ENCODE measurements around the gene PRLHR. TPM values are rescaled to one million over a fixed set of nuclear protein-coding genes. Genes with fewer than 3 reads are reported as not detected.
A peak's percentile ranks its signal among the peaks of the same experiment; 100 is the strongest.

The PRLHR gene
- total and polyA plus RNA-seq, 10 of the 15 experiments (the other 5 are each of a cell fraction or from before 2014, with no cell fraction given), result not detected

- ChIA-PET CTCF (interaction anchor here (1.1 to 1.8 kb wide), 4 partner anchors 10 to 177 kb away, joined by 3 to 7 read pairs (median 4); no protein-coding TSS in a partner anchor), POLR2A (no interaction called here), SMC1A (ENCODE audit: uncharacterized antibody, unreplicated experiment) (interaction anchor here (0.8 to 1.4 kb wide), 3 partner anchors 15 to 1327 kb away, joined by 3 read pairs; no protein-coding TSS in a partner anchor), RAD21 (ENCODE audit: unreplicated experiment) (interaction anchor here (1.0 kb wide), 1 partner anchor 1047 kb away, joined by 3 read pairs; no protein-coding TSS in a partner anchor)
- Histone ChIP-seq H3K79me2 (ENCODE audit: control insufficient read depth, insufficient read depth, low read length) (no peaks in the 10 kb centered on the region), H3K4me2 (ENCODE audit: control insufficient read depth, insufficient read depth) (no peak overlapping the region), H3K9me3 (replicated peaks; ENCODE audit: control insufficient read depth, insufficient read depth, low read length) (no peaks in the 10 kb centered on the region), H4K20me1 (ENCODE audit: control insufficient read depth, insufficient read depth) (no peaks in the 10 kb centered on the region), H3K36me3 (ENCODE audit: control insufficient read depth in 2 of 2, insufficient read depth in 2 of 2, low read length in 1 of 2) (no peaks in the 10 kb centered on the region; a peak in 1 of 4 replicates), H3K9ac (ENCODE audit: control insufficient read depth, insufficient read depth, low read length) (no peak overlapping the region), H3K27ac (ENCODE audit: control insufficient read depth, insufficient read depth) (no peak overlapping the region), H2AFZ (ENCODE audit: control insufficient read depth, low read depth, low read length) (no peak overlapping the region), H3K27me3 (replicated peaks in 1 of 2; ENCODE audit: control insufficient read depth in 2 of 2, insufficient read depth in 2 of 2, low read length in 1 of 2) (no peaks in the 10 kb centered on the region; a peak in 2 of 4 replicates), H3K4me3 (no peak overlapping the region), H3K4me1 (ENCODE audit: control insufficient read depth, insufficient read depth, low read length) (no peaks in the 10 kb centered on the region)
- in situ Hi-C loops (cut with MboI), result no loop called here
- no TSS peak for BruUV-seq (replicated peaks)
- peak; percentile 94 for ATAC-seq
- under 1% methylated on average over 13 of the region's 13 CpGs for WGBS (ENCODE audit: insufficient coverage, insufficient replicate concordance, low lambda C conversion rate, missing lambda C conversion rate)
- intact Hi-C loops (cut with micrococcal nuclease; ENCODE audit: unreplicated experiment), result no loop called here
- no peak for DNase-seq (ENCODE audit: low read depth, low spot score)
- FAIRE-seq, result no peak
- TF ChIP-seq MYC (IDR thresholded peaks at IDR 0.05; ENCODE audit: insufficient read depth, insufficient read length, insufficient replicate concordance, low read length, severe bottlenecking) (no peak), ATF2 (IDR thresholded peaks at IDR 0.05; ENCODE audit: low read length) (no peak), HSF1 (IDR thresholded peaks at IDR 0.05; ENCODE audit: low read depth, low read length) (no peak), TCF3 (IDR thresholded peaks at IDR 0.05; ENCODE audit: borderline replicate concordance, insufficient read depth, low read depth, low read length) (no peak), PML (IDR thresholded peaks at IDR 0.05; ENCODE audit: low read length) (no peak), ZNF217 (IDR thresholded peaks at IDR 0.05) (no peak), NFYA (IDR thresholded peaks at IDR 0.05; ENCODE audit: borderline replicate concordance, low read depth, low read length) (no peak), ZNF687 (IDR thresholded peaks at IDR 0.05) (no peak), SMC3 (IDR thresholded peaks at IDR 0.05; ENCODE audit: borderline replicate concordance, low read length) (peak; percentile 10; the same call in 1 of the 2 replicates), RB1 (IDR thresholded peaks at IDR 0.05; ENCODE audit: borderline replicate concordance) (no peak), NR2C1 (IDR thresholded peaks at IDR 0.05) (no peak), NR2F1 (conservative IDR thresholded peaks at IDR 0.05) (no peak), CTCF (IDR thresholded peaks at IDR 0.05 in 2 of 3, conservative IDR thresholded peaks at IDR 0.05 in 1 of 3; ENCODE audit: control insufficient read depth in 2 of 3, extremely low read depth in 1 of 3, insufficient read depth in 1 of 3, low read depth in 3 of 3, low read length in 3 of 3) (peak; percentile 59 to 71 (median 63); a peak in 5 of 6 replicates), RAD21 (IDR thresholded peaks at IDR 0.05; ENCODE audit: insufficient read depth, low read depth, low read length) (peak; percentile 45)
These were observed 51.6 kb downstream of the PRLHR start for GRCh38 chr10:118543714-118544400.
